Activated CD8-positive, alpha-beta memory T cell treated with anti-CD3 and anti-CD28 coated beads for 48 hours (primary cell): ENCODE results near the gene SETD7.

Experiments used
- DNase-seq, 3 experiments: peaks; one replicate each; pipeline ENCODE4 v3.0.0-alpha.2; 2020; ENCODE audit warnings: low read depth in 2 of 3, low spot score in 2 of 3

SETD7 gene

GRCh38 chr4:139552517-139553307 lies 3.3 kb downstream of the SETD7 start:
- no peak for DNase-seq

- no peak for DNase-seq
Measured at GRCh38 chr4:139550724-139551429, 5.1 kb downstream of the SETD7 start.

GRCh38 chr4:139547979-139548378 lies 8.0 kb downstream of the SETD7 start:
- DNase-seq = no peak

GRCh38 chr4:139540632-139541031 lies 15.4 kb downstream of the SETD7 start:
- no peak for DNase-seq

GRCh38 chr4:139540161-139540560 lies 15.9 kb downstream of the SETD7 start:
- no peak for DNase-seq

- no peak for DNase-seq
Measured at GRCh38 chr4:139537292-139537691, 18.7 kb downstream of the SETD7 start.

- DNase-seq = no peak
Measured at GRCh38 chr4:139535871-139536234, 20.2 kb downstream of the SETD7 start.

GRCh38 chr4:139535228-139535870 lies 20.7 kb downstream of the SETD7 start:
- DNase-seq = no peak

GRCh38 chr4:139534287-139534950 lies 21.6 kb downstream of the SETD7 start:
- no peak for DNase-seq

- DNase-seq = no peak
Measured at GRCh38 chr4:139533511-139533910, 22.5 kb downstream of the SETD7 start.

- DNase-seq = no peak
Measured at GRCh38 chr4:139532947-139533346, 23.1 kb downstream of the SETD7 start.

GRCh38 chr4:139530833-139531427 lies 25.1 kb downstream of the SETD7 start:
- DNase-seq = no peak

- no peak for DNase-seq
Measured at GRCh38 chr4:139528377-139529005, 27.5 kb downstream of the SETD7 start.

- no peak for DNase-seq
Measured at GRCh38 chr4:139526928-139527327, 29.1 kb downstream of the SETD7 start.

GRCh38 chr4:139525414-139525813 lies 30.6 kb downstream of the SETD7 start:
- no peak for DNase-seq

GRCh38 chr4:139524062-139524631 lies 31.9 kb downstream of the SETD7 start:
- DNase-seq = no peak

GRCh38 chr4:139523076-139523475 lies 32.9 kb downstream of the SETD7 start:
- DNase-seq = no peak

GRCh38 chr4:139522457-139522856 lies 33.6 kb downstream of the SETD7 start:
- DNase-seq = no peak

- no peak for DNase-seq
Measured at GRCh38 chr4:139521754-139522401, 34.1 kb downstream of the SETD7 start.

- DNase-seq = no peak
Measured at GRCh38 chr4:139515531-139515958, 40.5 kb downstream of the SETD7 start.
